Stimulated activated CD4-positive, alpha-beta T cell treated with anti-CD3 and anti-CD28 coated beads, Interleukin-4, amount 100 ng/mL, for 1 hour (primary cell): ENCODE results near the gene KIF1A.

ENCODE experiments used
- DNase-seq: peaks from one replicate; pipeline ENCODE4 v3.0.0-alpha.2; 2020

Gene KIF1A

GRCh38 chr2:240819126-240819857 is 727 bp downstream of the KIF1A start:
- no peak for DNase-seq

- DNase-seq: no peak
Measured at GRCh38 chr2:240818293-240819125, 1.5 kb downstream of the KIF1A start.

- no peak for DNase-seq
Measured at GRCh38 chr2:240817496-240818292, 2.3 kb downstream of the KIF1A start.

GRCh38 chr2:240816584-240817495 is 3.2 kb downstream of the KIF1A start:
- DNase-seq: no peak

- no peak for DNase-seq
Measured at GRCh38 chr2:240815761-240816583, 4.0 kb downstream of the KIF1A start.

GRCh38 chr2:240814946-240815760 is 4.9 kb downstream of the KIF1A start:
- DNase-seq: no peak

- DNase-seq: no peak
Measured at GRCh38 chr2:240814280-240814679, 5.7 kb downstream of the KIF1A start.

GRCh38 chr2:240813231-240813921 is 6.6 kb downstream of the KIF1A start:
- no peak for DNase-seq

GRCh38 chr2:240812721-240813120 is 7.3 kb downstream of the KIF1A start:
- DNase-seq: no peak

- no peak for DNase-seq
Measured at GRCh38 chr2:240812301-240812680, 7.7 kb downstream of the KIF1A start.

GRCh38 chr2:240811346-240812300 is 8.4 kb downstream of the KIF1A start:
- no peak for DNase-seq

GRCh38 chr2:240810621-240811020 is 9.4 kb downstream of the KIF1A start:
- no peak for DNase-seq

- DNase-seq: no peak
Measured at GRCh38 chr2:240810199-240810598, 9.8 kb downstream of the KIF1A start.

GRCh38 chr2:240809276-240809675 is 10.7 kb downstream of the KIF1A start:
- DNase-seq: no peak

GRCh38 chr2:240806459-240806858 is 13.6 kb downstream of the KIF1A start:
- DNase-seq: no peak

- DNase-seq: no peak
Measured at GRCh38 chr2:240806006-240806405, 14.0 kb downstream of the KIF1A start.

GRCh38 chr2:240803191-240803590 is 16.8 kb downstream of the KIF1A start:
- DNase-seq: no peak

GRCh38 chr2:240799033-240799820 is 20.8 kb downstream of the KIF1A start:
- DNase-seq: no peak
